Erythroblast (primary cell): ENCODE measurements around the gene ALKBH5.

Experiments used
- GATA1 ChIP-seq: IDR thresholded peaks from 2 replicates; pipeline ENCODE4 v1.6.1; 2011; ENCODE audit warnings: low read depth, mild to moderate bottlenecking, control low read depth, low read length, moderate library complexity
- POLR2A ChIP-seq: IDR thresholded peaks from 2 replicates; pipeline ENCODE4 v1.6.1; 2011; ENCODE audit warnings: mild to moderate bottlenecking, low read length

DNA sequence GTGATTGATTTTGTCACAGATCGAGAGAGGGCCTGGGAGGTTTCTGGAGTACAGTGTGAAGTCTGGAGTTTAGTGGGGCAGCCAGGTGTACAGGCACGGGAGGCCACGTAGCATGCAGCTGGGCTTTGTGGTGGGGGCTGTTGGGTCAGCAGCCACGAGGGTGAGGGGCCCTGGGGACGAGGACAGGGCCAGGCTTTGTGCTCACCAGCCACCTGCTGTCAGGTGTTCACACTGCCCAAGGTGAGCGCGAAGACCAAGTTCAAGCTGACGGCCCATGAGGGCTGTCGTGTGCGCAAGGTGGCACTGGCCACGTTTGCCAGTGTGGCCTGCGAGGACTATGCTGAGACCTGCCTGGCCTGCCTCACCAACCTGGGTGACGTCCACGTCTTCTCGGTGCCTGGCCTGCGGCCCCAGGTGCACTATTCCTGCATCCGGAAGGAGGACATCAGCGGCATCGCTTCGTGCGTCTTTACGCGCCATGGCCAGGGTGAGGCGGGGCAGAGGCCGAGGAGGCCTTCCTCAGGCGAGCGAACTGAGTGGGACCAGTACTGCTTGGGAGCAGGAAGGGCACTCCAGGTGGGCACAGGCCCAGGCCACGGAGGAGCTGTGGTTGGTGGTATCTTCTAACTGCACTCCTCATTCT, 57.7 kb downstream of the ALKBH5 start:
- TF ChIP-seq POLR2A: no peak
- no peak for TF ChIP-seq GATA1
